Measurements from ENCODE around the gene NPY5R. TPM values are rescaled to one million over a fixed set of nuclear protein-coding genes. Genes with fewer than 3 reads are reported as not detected.

Gene NPY5R
- total RNA-seq, 4 donors from 2014 or later = not detected

DNA sequence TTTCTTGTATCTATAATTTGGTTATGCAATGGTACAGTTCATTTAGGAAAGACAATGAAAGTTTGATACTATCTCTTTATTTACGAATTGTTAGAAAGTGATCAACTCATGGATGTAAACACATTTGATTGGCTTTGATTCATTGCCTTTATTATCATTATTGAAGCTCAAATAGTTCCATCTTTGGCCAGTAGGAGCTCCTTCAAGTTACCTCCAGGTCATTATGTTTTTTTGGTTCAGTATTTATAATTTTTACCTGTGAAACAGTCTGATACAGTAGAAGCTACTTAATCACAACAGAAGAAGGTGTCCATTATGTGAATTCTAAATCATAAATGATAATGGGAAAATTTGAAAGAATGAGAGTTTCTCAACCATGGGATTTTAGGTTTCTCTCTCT, 12.4 kb downstream of the NPY5R start:
- TF ChIP-seq POLR2A (IDR thresholded peaks at IDR 0.05) = no peak
- TF ChIP-seq, protein P1, sequence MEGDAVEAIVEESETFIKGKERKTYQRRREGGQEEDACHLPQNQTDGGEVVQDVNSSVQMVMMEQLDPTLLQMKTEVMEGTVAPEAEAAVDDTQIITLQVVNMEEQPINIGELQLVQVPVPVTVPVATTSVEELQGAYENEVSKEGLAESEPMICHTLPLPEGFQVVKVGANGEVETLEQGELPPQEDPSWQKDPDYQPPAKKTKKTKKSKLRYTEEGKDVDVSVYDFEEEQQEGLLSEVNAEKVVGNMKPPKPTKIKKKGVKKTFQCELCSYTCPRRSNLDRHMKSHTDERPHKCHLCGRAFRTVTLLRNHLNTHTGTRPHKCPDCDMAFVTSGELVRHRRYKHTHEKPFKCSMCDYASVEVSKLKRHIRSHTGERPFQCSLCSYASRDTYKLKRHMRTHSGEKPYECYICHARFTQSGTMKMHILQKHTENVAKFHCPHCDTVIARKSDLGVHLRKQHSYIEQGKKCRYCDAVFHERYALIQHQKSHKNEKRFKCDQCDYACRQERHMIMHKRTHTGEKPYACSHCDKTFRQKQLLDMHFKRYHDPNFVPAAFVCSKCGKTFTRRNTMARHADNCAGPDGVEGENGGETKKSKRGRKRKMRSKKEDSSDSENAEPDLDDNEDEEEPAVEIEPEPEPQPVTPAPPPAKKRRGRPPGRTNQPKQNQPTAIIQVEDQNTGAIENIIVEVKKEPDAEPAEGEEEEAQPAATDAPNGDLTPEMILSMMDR (IDR thresholded peaks at IDR 0.05 in 4 of 5, conservative IDR thresholded peaks at IDR 0.05 in 1 of 5) = no peak
- Histone ChIP-seq H3K9me3 (no peaks in the 10 kb centered on the region), H3K36me3 (no peaks in the 10 kb centered on the region), H3K4me1 (no peaks in the 10 kb centered on the region), H3K27ac (no peak overlapping the region), H3K4me3 (no peak overlapping the region), H3K27me3 (no peaks in the 10 kb centered on the region)
- in situ Hi-C loops (cut with MboI; ENCODE audit: low sequenced_read_pairs in 4 of 4) = no loop called here
- no peak for ATAC-seq
- no peak for DNase-seq
- intact Hi-C loops (cut with DNase I; ENCODE audit: low total_unique reads) = no loop called here

DNA sequence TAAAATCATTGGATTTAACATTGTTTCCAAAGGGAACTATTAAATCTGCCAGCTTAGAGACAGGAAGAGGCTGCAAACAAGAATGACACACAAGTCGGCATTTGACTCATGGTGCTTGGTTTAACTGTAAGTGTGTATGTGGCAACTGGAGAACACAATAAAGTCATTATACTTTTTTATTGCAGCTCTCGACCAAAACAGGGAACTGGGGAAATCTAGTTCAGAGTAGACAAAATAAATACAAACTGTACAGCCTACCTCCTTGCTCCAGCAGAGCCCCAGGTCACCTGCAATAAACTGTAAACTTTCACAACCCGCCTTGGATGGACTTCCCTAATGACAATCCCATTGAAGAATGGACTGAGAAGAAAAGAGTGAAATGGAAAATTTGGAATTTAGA, 24.0 kb downstream of the NPY5R start:
- intact Hi-C loops (cut with DNase I; ENCODE audit: low total_unique reads) = no loop called here
- TF ChIP-seq POLR2A (IDR thresholded peaks at IDR 0.05) = no peak
- TF ChIP-seq, protein P1 (IDR thresholded peaks at IDR 0.05 in 4 of 5, conservative IDR thresholded peaks at IDR 0.05 in 1 of 5) = no peak
- no peaks in the 10 kb centered on the region for H3K36me3 ChIP-seq
- in situ Hi-C loops (cut with MboI; ENCODE audit: low sequenced_read_pairs in 4 of 4) = no loop called here
- no peaks in the 10 kb centered on the region for H3K9me3 ChIP-seq
- no peaks in the 10 kb centered on the region for H3K4me1 ChIP-seq
- H3K27me3 ChIP-seq = no peaks in the 10 kb centered on the region
- DNase-seq = no peak
- no peak overlapping the region for H3K27ac ChIP-seq
- H3K4me3 ChIP-seq = no peak overlapping the region
- ATAC-seq = no peak

DNA sequence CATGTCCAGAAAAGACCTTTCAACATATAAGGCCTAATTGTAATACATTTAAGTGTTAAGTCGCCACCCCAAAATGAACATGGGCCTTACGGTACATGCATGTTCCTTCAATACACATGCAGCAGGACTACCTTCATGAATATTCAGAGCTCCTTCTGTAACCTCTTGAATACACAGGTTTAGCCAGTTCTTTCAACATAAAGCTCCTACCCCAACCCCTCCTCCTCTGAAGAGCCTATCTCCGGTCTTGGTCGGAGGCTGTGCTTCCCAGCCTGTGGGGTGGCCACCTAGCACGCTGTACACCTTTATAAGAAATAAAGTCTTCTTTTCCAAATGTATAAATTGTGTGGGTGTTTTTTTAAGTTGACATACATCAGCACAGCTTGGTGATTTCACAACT, 28.3 kb downstream of the NPY5R start:
- Histone ChIP-seq H3K27ac (no peak overlapping the region), H3K27me3 (no peaks in the 10 kb centered on the region), H3K36me3 (no peaks in the 10 kb centered on the region), H3K4me3 (no peak overlapping the region), H3K9me3 (no peaks in the 10 kb centered on the region), H3K4me1 (no peaks in the 10 kb centered on the region)
- no peak for DNase-seq
- no peak for ATAC-seq
- TF ChIP-seq POLR2A (IDR thresholded peaks at IDR 0.05) = no peak
- TF ChIP-seq, protein P1 (IDR thresholded peaks at IDR 0.05 in 4 of 5, conservative IDR thresholded peaks at IDR 0.05 in 1 of 5) = no peak
- intact Hi-C loops (cut with DNase I; ENCODE audit: low total_unique reads) = no loop called here
- in situ Hi-C loops (cut with MboI; ENCODE audit: low sequenced_read_pairs in 4 of 4) = no loop called here

DNA sequence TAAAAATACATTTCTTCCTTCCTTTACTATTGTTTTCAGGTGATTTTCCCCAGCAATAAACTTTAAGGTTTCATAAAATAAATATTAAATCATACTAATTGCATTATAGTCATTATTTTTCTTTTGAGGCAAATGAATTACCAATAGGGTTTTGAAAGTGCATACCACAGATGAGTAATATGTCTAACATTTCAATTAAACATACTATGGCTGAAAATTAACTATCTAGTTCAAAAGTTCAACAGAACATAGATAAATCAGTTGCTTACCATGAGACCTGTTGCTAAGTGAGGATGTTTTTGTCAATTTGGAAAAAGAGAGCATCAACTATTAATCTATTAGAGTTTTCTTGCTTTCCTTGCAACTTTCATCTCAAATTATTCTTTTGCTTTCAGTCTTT, 35.0 kb downstream of the NPY5R start:
- Histone ChIP-seq H3K9me3 (no peaks in the 10 kb centered on the region), H3K27ac (no peak overlapping the region), H3K4me1 (no peaks in the 10 kb centered on the region), H3K4me3 (no peak overlapping the region), H3K36me3 (no peaks in the 10 kb centered on the region), H3K27me3 (no peaks in the 10 kb centered on the region)
- in situ Hi-C loops (cut with MboI; ENCODE audit: low sequenced_read_pairs in 4 of 4) (no loop called here), intact Hi-C loops (cut with DNase I; ENCODE audit: low total_unique reads) (no loop called here)
- TF ChIP-seq, protein P1 (IDR thresholded peaks at IDR 0.05 in 4 of 5, conservative IDR thresholded peaks at IDR 0.05 in 1 of 5) = no peak
- TF ChIP-seq POLR2A (IDR thresholded peaks at IDR 0.05) = no peak
- no peak for ATAC-seq
- DNase-seq = no peak

DNA sequence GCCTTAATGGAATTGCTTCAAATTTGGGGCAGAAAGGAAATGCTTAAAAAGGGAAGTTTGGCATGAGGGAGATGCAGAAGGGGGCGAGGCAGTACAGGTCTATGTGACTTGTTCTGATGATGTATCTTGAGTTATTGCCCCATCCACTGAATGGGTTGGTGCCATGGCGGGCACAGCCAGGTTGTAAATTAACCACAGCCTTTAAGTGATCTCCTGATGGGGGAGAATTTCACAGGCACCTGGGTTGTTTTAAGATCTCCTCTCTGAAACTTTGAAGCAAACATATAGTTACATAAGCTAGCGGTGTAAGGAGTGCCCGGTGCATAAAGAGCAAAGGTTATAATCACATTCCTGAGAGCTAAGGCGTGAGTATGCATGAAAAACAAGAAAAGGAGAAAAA, 37.0 kb downstream of the NPY5R start:
- Histone ChIP-seq H3K4me3 (no peak overlapping the region), H3K9me3 (no peaks in the 10 kb centered on the region), H3K4me1 (no peaks in the 10 kb centered on the region), H3K27ac (no peak overlapping the region), H3K27me3 (no peaks in the 10 kb centered on the region), H3K36me3 (no peaks in the 10 kb centered on the region)
- TF ChIP-seq POLR2A (IDR thresholded peaks at IDR 0.05) = no peak
- TF ChIP-seq, protein P1 (IDR thresholded peaks at IDR 0.05 in 4 of 5, conservative IDR thresholded peaks at IDR 0.05 in 1 of 5) = no peak
- in situ Hi-C loops (cut with MboI; ENCODE audit: low sequenced_read_pairs in 4 of 4) (no loop called here), intact Hi-C loops (cut with DNase I; ENCODE audit: low total_unique reads) (no loop called here)
- no peak for DNase-seq
- ATAC-seq = no peak
